PC-9 (cell line): ENCODE data around the gene SPTBN5. TPM values are rescaled to one million over a fixed set of nuclear protein-coding genes. Genes with fewer than 3 reads are reported as not detected.

Source experiments
- BruUV-seq: library from RNA; stranded (reverse); fragments of 400-500 nt; replicated peaks from 2 replicates; lab custom pipeline; 2021; lab: Mats Ljungman, UMichigan
- CTCF ChIA-PET: fragments of 300-600 bp; sonication (Branson Sonifier 250); formaldehyde crosslinking; loops from one replicate; lab custom pipeline; 2022; ENCODE audit warnings: antibody characterized with exemption; lab: Charles Lee
- POLR2A ChIA-PET: fragments of 300-600 bp; sonication (Branson Sonifier 250); formaldehyde crosslinking; loops from one replicate; lab custom pipeline; 2022; ENCODE audit warnings: antibody characterized with exemption; ENCODE audit not compliant: unreplicated experiment; lab: Charles Lee
- DNase-seq, 2 experiments: peaks; one replicate each; pipeline versions ENCODE4 v3.0.0 to v3.0.0-alpha.2; 2015 to 2022; ENCODE audit warnings: mixed read lengths in 1 of 2
- H2AFZ ChIP-seq: fragments of 200-600 bp; sonication (generic); 2 replicates; pipeline ENCODE4 v1.8.1; 2017; ENCODE audit warnings: antibody characterized with exemption
- H3F3A ChIP-seq: fragments of 200-600 bp; sonication (generic); 2 replicates; pipeline ENCODE4 v1.8.1; 2017; ENCODE audit warnings: antibody characterized with exemption, mild to moderate bottlenecking, low read depth; ENCODE audit not compliant: insufficient read depth
- H3K27ac ChIP-seq: fragments of 200-600 bp; sonication (generic); 2 replicates; pipeline ENCODE4 v1.6.1; 2016; ENCODE audit warnings: mixed run types
- H3K27me3 ChIP-seq: fragments of 200-600 bp; sonication (generic); 2 replicates; pipeline ENCODE4 v1.6.1; 2016; ENCODE audit warnings: low read depth, mixed run types; ENCODE audit not compliant: insufficient read depth
- H3K36me3 ChIP-seq: fragments of 200-600 bp; sonication (generic); 2 replicates; pipeline ENCODE4 v1.6.1; 2016; ENCODE audit warnings: low read depth, mixed run types
- H3K4me1 ChIP-seq: fragments of 200-600 bp; sonication (generic); replicated peaks from 2 replicates; pipeline ENCODE4 v1.6.1; 2016; ENCODE audit warnings: mixed run types; ENCODE audit not compliant: insufficient read depth
- H3K4me2 ChIP-seq: fragments of 200-600 bp; sonication (generic); 2 replicates; pipeline ENCODE4 v1.6.1; 2017; ENCODE audit warnings: mixed run types
- H3K4me3 ChIP-seq: fragments of 200-600 bp; sonication (generic); 2 replicates; pipeline ENCODE4 v1.6.1; 2016; ENCODE audit warnings: mixed run types
- H3K79me2 ChIP-seq: fragments of 200-600 bp; sonication (generic); 2 replicates; pipeline ENCODE4 v1.6.1; 2017; ENCODE audit warnings: low read depth, mixed run types
- H3K9me2 ChIP-seq: fragments of 200-600 bp; sonication (generic); 2 replicates; pipeline ENCODE4 v1.8.1; 2017; ENCODE audit warnings: mild to moderate bottlenecking; ENCODE audit not compliant: insufficient read depth
- H3K9me3 ChIP-seq: fragments of 200-600 bp; sonication (generic); 2 replicates; pipeline ENCODE4 v1.8.1; 2016; ENCODE audit warnings: low read depth; ENCODE audit not compliant: insufficient read depth
- H4K20me1 ChIP-seq: fragments of 200-600 bp; sonication (generic); 2 replicates; pipeline ENCODE4 v1.8.1; 2017; ENCODE audit not compliant: insufficient read depth
- CTCF ChIP-seq: fragments of 200-600 bp; sonication (generic); conservative IDR thresholded peaks from 2 replicates; pipeline ENCODE4 v1.6.1; 2017; ENCODE audit warnings: mixed run types, antibody characterized with exemption, mild to moderate bottlenecking, moderate library complexity
- EZH2 ChIP-seq: fragments of 200-600 bp; sonication (generic); IDR thresholded peaks from 2 replicates; pipeline ENCODE4 v1.8.0; 2017; ENCODE audit warnings: antibody characterized with exemption, low read depth
- intact Hi-C: fragments of 100-400 bp; cut with micrococcal nuclease; formaldehyde crosslinking; loops from one replicate; pipeline ENCODE4 v1.10.0; 2022; ENCODE audit not compliant: unreplicated experiment
- total RNA-seq: library from RNA; stranded (reverse); gene quantifications from 2 replicates; pipeline ENCODE4 v1.2.3, GENCODE V29; 2021

SPTBN5 gene
- total RNA-seq, 1 experiment from 2014 or later, result 2.6 TPM

- POLR2A ChIA-PET, result no interaction called here
Measured at GRCh38 chr15:41823502-41823901, 70.4 kb downstream of the SPTBN5 start.

GRCh38 chr15:41822957-41823356 is 70.9 kb downstream of the SPTBN5 start:
- Histone ChIP-seq H2AFZ (no peak overlapping the region), H3F3A (no peaks in the 10 kb centered on the region)

More at GRCh38 chr15:41823502-41823901, 70.4 kb downstream of the SPTBN5 start:
- Histone ChIP-seq H3K4me2 (no peak overlapping the region), H3K79me2 (no peaks in the 10 kb centered on the region), H3K27ac (no peak overlapping the region), H3K36me3 (no peaks in the 10 kb centered on the region), H3K4me1 (0 out of 2 replicates have a peak, but pooled peaks cover under 1% of the 10 kb centered on the region), H3K9me2 (no peaks in the 10 kb centered on the region), H4K20me1 (no peaks in the 10 kb centered on the region), H3K27me3 (no peaks in the 10 kb centered on the region), H3F3A (no peaks in the 10 kb centered on the region), H3K9me3 (no peaks in the 10 kb centered on the region), H2AFZ (no peak overlapping the region), H3K4me3 (no peak overlapping the region)
- TF ChIP-seq EZH2 (no peak), CTCF (no peak)
- CTCF ChIA-PET, result no interaction called here
- intact Hi-C loops, result no loop called here
- BruUV-seq, result no TSS peak
- no peak for DNase-seq

GRCh38 chr15:41822471-41822870 is 71.4 kb downstream of the SPTBN5 start:
- H3K9me3 ChIP-seq, result no peaks in the 10 kb centered on the region
- CTCF ChIA-PET, result interaction anchor here (1.1 kb wide), 1 partner anchor 82 kb away, joined by 4 read pairs; no protein-coding TSS in a partner anchor
- H3K4me2 ChIP-seq, result no peak overlapping the region
- TF ChIP-seq EZH2, result no peak
- no peak for TF ChIP-seq CTCF
- no peak overlapping the region for H3K27ac ChIP-seq
- no peaks in the 10 kb centered on the region for H4K20me1 ChIP-seq
- H3K36me3 ChIP-seq, result no peaks in the 10 kb centered on the region
- no TSS peak for BruUV-seq
- H3K79me2 ChIP-seq, result no peaks in the 10 kb centered on the region
- H2AFZ ChIP-seq, result no peak overlapping the region
- no peaks in the 10 kb centered on the region for H3K27me3 ChIP-seq
- no peaks in the 10 kb centered on the region for H3K9me2 ChIP-seq
- DNase-seq, result no peak
- POLR2A ChIA-PET, result no interaction called here
- no peaks in the 10 kb centered on the region for H3K4me1 ChIP-seq
- no peaks in the 10 kb centered on the region for H3F3A ChIP-seq
- H3K4me3 ChIP-seq, result no peak overlapping the region
- intact Hi-C loops, result no loop called here

More at GRCh38 chr15:41822957-41823356, 70.9 kb downstream of the SPTBN5 start:
- Histone ChIP-seq H3K27me3 (no peaks in the 10 kb centered on the region), H3K27ac (no peak overlapping the region), H3K36me3 (no peaks in the 10 kb centered on the region), H3K79me2 (no peaks in the 10 kb centered on the region), H3K9me2 (no peaks in the 10 kb centered on the region), H3K4me2 (no peak overlapping the region), H4K20me1 (no peaks in the 10 kb centered on the region), H3K4me1 (no peaks in the 10 kb centered on the region), H3K9me3 (no peaks in the 10 kb centered on the region), H3K4me3 (no peak overlapping the region)
- intact Hi-C loops, result no loop called here
- TF ChIP-seq CTCF, result no peak
- TF ChIP-seq EZH2, result no peak
- ChIA-PET POLR2A (no interaction called here), CTCF (interaction anchor here (1.1 kb wide), 1 partner anchor 81 kb away, joined by 4 read pairs; no protein-coding TSS in a partner anchor)
- no peak for DNase-seq
- no TSS peak for BruUV-seq
